ENCODE data around the gene SLC14A1.

SLC14A1 gene

GRCh38 chr18:45723567-45724355 lies at the start of gene SLC14A1:
SLC14A1 (plus strand) TSS chr18:45724181; CDS start chr18:45730321, 6,140 bp downstream.
- H3K4me1 Mint-ChIP-seq (ENCODE audit: low read depth): no peaks in the 10 kb centered on the region
- no peak for DNase-seq
- H3K27ac Mint-ChIP-seq: no peak within 1 kb of the TSS
- H3K4me3 Mint-ChIP-seq: no peak within 1 kb of the TSS
- no peaks in the 10 kb centered on the region for H3K27me3 Mint-ChIP-seq
- H3K9me3 Mint-ChIP-seq: no peaks in the 10 kb centered on the region
- no peaks in the 10 kb centered on the region for H3K36me3 Mint-ChIP-seq (ENCODE audit: low read depth)

- H3K27me3 Mint-ChIP-seq: no peaks in the 10 kb centered on the region
- no peak overlapping the region for H3K4me3 Mint-ChIP-seq
- H3K27ac Mint-ChIP-seq: no peak overlapping the region
- no peaks in the 10 kb centered on the region for H3K36me3 Mint-ChIP-seq (ENCODE audit: low read depth)
- DNase-seq: no peak
- H3K4me1 Mint-ChIP-seq (ENCODE audit: low read depth): peaks cover 8% of the 10 kb centered on the region
- H3K9me3 Mint-ChIP-seq: no peaks in the 10 kb centered on the region
These were observed 46.6 kb upstream of the SLC14A1 start for GRCh38 chr18:45677276-45677807.

GRCh38 chr18:45678441-45678840 lies 45.5 kb upstream of the SLC14A1 start:
- H3K9me3 Mint-ChIP-seq: no peaks in the 10 kb centered on the region
- no peak overlapping the region for H3K4me3 Mint-ChIP-seq
- H3K27me3 Mint-ChIP-seq: no peaks in the 10 kb centered on the region
- H3K27ac Mint-ChIP-seq: no peak overlapping the region
- peaks cover 9% of the 10 kb centered on the region for H3K4me1 Mint-ChIP-seq (ENCODE audit: low read depth)
- no peak for DNase-seq
- H3K36me3 Mint-ChIP-seq (ENCODE audit: low read depth): no peaks in the 10 kb centered on the region

GRCh38 chr18:45678850-45679249 lies 45.1 kb upstream of the SLC14A1 start:
- H3K9me3 Mint-ChIP-seq: no peaks in the 10 kb centered on the region
- DNase-seq: no peak
- H3K4me1 Mint-ChIP-seq (ENCODE audit: low read depth): peaks cover 13% of the 10 kb centered on the region
- H3K4me3 Mint-ChIP-seq: no peak overlapping the region
- no peaks in the 10 kb centered on the region for H3K36me3 Mint-ChIP-seq (ENCODE audit: low read depth)
- no peaks in the 10 kb centered on the region for H3K27me3 Mint-ChIP-seq
- no peak overlapping the region for H3K27ac Mint-ChIP-seq

GRCh38 chr18:45680066-45680690 lies 43.8 kb upstream of the SLC14A1 start:
- H3K9me3 Mint-ChIP-seq: no peaks in the 10 kb centered on the region
- no peak overlapping the region for H3K4me3 Mint-ChIP-seq
- H3K27me3 Mint-ChIP-seq: peaks cover 3% of the 10 kb centered on the region
- H3K27ac Mint-ChIP-seq: no peak overlapping the region
- H3K36me3 Mint-ChIP-seq (ENCODE audit: low read depth): no peaks in the 10 kb centered on the region
- peaks cover 24% of the 10 kb centered on the region for H3K4me1 Mint-ChIP-seq (ENCODE audit: low read depth)
- no peak for DNase-seq

GRCh38 chr18:45682181-45682580 lies 41.8 kb upstream of the SLC14A1 start:
- DNase-seq: no peak
- H3K27ac Mint-ChIP-seq: no peak overlapping the region
- no peaks in the 10 kb centered on the region for H3K9me3 Mint-ChIP-seq
- no peaks in the 10 kb centered on the region for H3K36me3 Mint-ChIP-seq (ENCODE audit: low read depth)
- H3K4me1 Mint-ChIP-seq (ENCODE audit: low read depth): peaks cover 42% of the 10 kb centered on the region
- no peak overlapping the region for H3K4me3 Mint-ChIP-seq
- H3K27me3 Mint-ChIP-seq: peaks cover 3% of the 10 kb centered on the region

- Mint-ChIP-seq H3K36me3 (ENCODE audit: low read depth) (no peaks in the 10 kb centered on the region), H3K4me3 (no peak overlapping the region), H3K27ac (no peak overlapping the region), H3K4me1 (ENCODE audit: low read depth) (peaks cover 60% of the 10 kb centered on the region), H3K27me3 (peaks cover 3% of the 10 kb centered on the region), H3K9me3 (no peaks in the 10 kb centered on the region)
- DNase-seq: no peak
These were observed 39.5 kb upstream of the SLC14A1 start for GRCh38 chr18:45684341-45685115.

GRCh38 chr18:45686891-45687611 lies 36.9 kb upstream of the SLC14A1 start:
- peaks cover 6% of the 10 kb centered on the region for H3K27me3 Mint-ChIP-seq
- peak overlapping the region; percentile 76 for H3K4me3 Mint-ChIP-seq
- peaks cover 68% of the 10 kb centered on the region for H3K4me1 Mint-ChIP-seq (ENCODE audit: low read depth)
- peak overlapping the region; percentile 84 for H3K27ac Mint-ChIP-seq
- peak; percentile 56 for DNase-seq
- H3K36me3 Mint-ChIP-seq (ENCODE audit: low read depth): no peaks in the 10 kb centered on the region
- H3K9me3 Mint-ChIP-seq: no peaks in the 10 kb centered on the region

- peak; percentile 45 for DNase-seq
- Mint-ChIP-seq H3K4me3 (peak overlapping the region; percentile 76), H3K9me3 (no peaks in the 10 kb centered on the region), H3K4me1 (ENCODE audit: low read depth) (peaks cover 68% of the 10 kb centered on the region), H3K27ac (peak overlapping the region; percentile 23), H3K36me3 (ENCODE audit: low read depth) (no peaks in the 10 kb centered on the region), H3K27me3 (peaks cover 6% of the 10 kb centered on the region)
These were observed 36.4 kb upstream of the SLC14A1 start for GRCh38 chr18:45687621-45688020.

GRCh38 chr18:45688113-45688512 lies 35.9 kb upstream of the SLC14A1 start:
- Mint-ChIP-seq H3K9me3 (no peaks in the 10 kb centered on the region), H3K27me3 (peaks cover 6% of the 10 kb centered on the region), H3K4me3 (peak overlapping the region; percentile 76), H3K36me3 (ENCODE audit: low read depth) (no peaks in the 10 kb centered on the region), H3K4me1 (ENCODE audit: low read depth) (peaks cover 68% of the 10 kb centered on the region), H3K27ac (peak overlapping the region; percentile 23)
- no peak for DNase-seq

GRCh38 chr18:45688833-45689232 lies 35.1 kb upstream of the SLC14A1 start:
- Mint-ChIP-seq H3K4me1 (ENCODE audit: low read depth) (peaks cover 61% of the 10 kb centered on the region), H3K27me3 (peaks cover 6% of the 10 kb centered on the region), H3K9me3 (peaks cover under 1% of the 10 kb centered on the region), H3K4me3 (peak overlapping the region; percentile 76), H3K27ac (peak overlapping the region; percentile 9), H3K36me3 (ENCODE audit: low read depth) (no peaks in the 10 kb centered on the region)
- peak; percentile 68 for DNase-seq

- H3K27ac Mint-ChIP-seq: no peak overlapping the region
- no peak for DNase-seq
- no peaks in the 10 kb centered on the region for H3K36me3 Mint-ChIP-seq (ENCODE audit: low read depth)
- H3K4me3 Mint-ChIP-seq: no peak overlapping the region
- peaks cover 56% of the 10 kb centered on the region for H3K4me1 Mint-ChIP-seq (ENCODE audit: low read depth)
- peaks cover 2% of the 10 kb centered on the region for H3K9me3 Mint-ChIP-seq
- H3K27me3 Mint-ChIP-seq: peaks cover 6% of the 10 kb centered on the region
These were observed 34.6 kb upstream of the SLC14A1 start for GRCh38 chr18:45689396-45689795.

GRCh38 chr18:45690975-45691815 lies 32.8 kb upstream of the SLC14A1 start:
- H3K9me3 Mint-ChIP-seq: peaks cover 8% of the 10 kb centered on the region
- peaks cover 3% of the 10 kb centered on the region for H3K27me3 Mint-ChIP-seq
- H3K4me1 Mint-ChIP-seq (ENCODE audit: low read depth): peaks cover 41% of the 10 kb centered on the region
- no peak overlapping the region for H3K4me3 Mint-ChIP-seq
- DNase-seq: peak; percentile 84
- no peak overlapping the region for H3K27ac Mint-ChIP-seq
- no peaks in the 10 kb centered on the region for H3K36me3 Mint-ChIP-seq (ENCODE audit: low read depth)
